HCT116 (cell line): ENCODE measurements around the gene GPRC5B. TPM values are rescaled to one million over a fixed set of nuclear protein-coding genes. Genes with fewer than 3 reads are reported as not detected.

Source experiments
- ATAC-seq: fragments of 200-7000 bp; cut with Tn5 transposase; 2 replicates; pipeline ENCODE4 v1.9.1; 2020; ENCODE audit warnings: mild to moderate bottlenecking, moderate library complexity
- BruUV-seq: library from RNA; stranded (reverse); fragments of 400-500 nt; replicated peaks from 2 replicates; lab custom pipeline; 2021; lab: Mats Ljungman, UMichigan
- CTCF ChIA-PET: fragments of 300-600 bp; sonication (Branson Sonifier 250); formaldehyde crosslinking; loops from one replicate; lab custom pipeline; 2021; ENCODE audit warnings: antibody characterized with exemption; lab: Charles Lee
- POLR2A ChIA-PET: fragments of 300-600, 350-600 bp; sonication (Branson Sonifier 250); formaldehyde crosslinking; loops from one replicate; lab custom pipeline; 2021; ENCODE audit warnings: antibody characterized with exemption; lab: Charles Lee
- RAD21 ChIA-PET, 2 experiments: fragments of 300-600 bp; sonication (Branson Sonifier 250); formaldehyde crosslinking; loops; one replicate each; lab custom pipeline; 2023; ENCODE audit warnings: low total read pairs in 2 of 2; ENCODE audit not compliant: uncharacterized antibody in 2 of 2, unreplicated experiment in 2 of 2, low non-redundant PET in 1 of 2; lab: Charles Lee
- DNase-seq: peaks from one replicate; pipeline ENCODE4 v3.0.0-alpha.2; 2010; ENCODE audit warnings: low read depth, low spot score
- H2AFZ ChIP-seq: fragments of 200-600 bp; shearing (Covaris generic), sonication (generic); 2 replicates; pipeline ENCODE4 v1.6.1; 2017; ENCODE audit warnings: low read depth, mixed run types, mixed read lengths, antibody characterized with exemption, low read length; ENCODE audit not compliant: poor library complexity, severe bottlenecking
- H3K27ac ChIP-seq: 2 replicates; pipeline ENCODE4 v1.5.1; 2012; ENCODE audit warnings: low read depth, low read length
- H3K27me3 ChIP-seq: fragments of 200-600 bp; sonication (generic); 2 replicates; pipeline ENCODE4 v1.6.1; 2016; ENCODE audit warnings: mixed run types, low read length, mixed read lengths; ENCODE audit not compliant: insufficient read depth
- H3K36me3 ChIP-seq, 2 experiments: fragments of 200-500 bp in 1 of 2; fragments of 200-600 bp in 1 of 2; sonication (Bioruptor generic) in 1 of 2; sonication (generic) in 1 of 2; 2 replicates each; pipeline versions ENCODE4 v1.5.1 to v1.6.1; 2014 to 2016; ENCODE audit warnings: low read length in 2 of 2, inconsistent platforms in 1 of 2, mixed read lengths in 1 of 2, mixed run types in 1 of 2; ENCODE audit not compliant: insufficient read depth in 2 of 2, control insufficient read depth in 1 of 2
- H3K4me1 ChIP-seq, 2 experiments: fragments of 200-600 bp in 1 of 2; sonication (generic) in 1 of 2; 2 replicates each; pipeline versions ENCODE4 v1.5.1 to v1.6.1; 2012 to 2017; ENCODE audit warnings: low read length in 2 of 2, inconsistent platforms in 1 of 2, mild to moderate bottlenecking in 1 of 2, mixed read lengths in 1 of 2, mixed run types in 1 of 2, moderate library complexity in 1 of 2; ENCODE audit not compliant: insufficient read depth in 2 of 2, control insufficient read depth in 1 of 2
- H3K4me2 ChIP-seq: fragments of 200-600 bp; sonication (generic); 2 replicates; pipeline ENCODE4 v1.6.1; 2017; ENCODE audit warnings: mixed run types, low read length, mixed read lengths
- H3K4me3 ChIP-seq, 2 experiments: fragments of 200-600 bp in 1 of 2; sonication (generic) in 1 of 2; replicated peaks in 1 of 2; 2 replicates each; pipeline ENCODE4 v1.5.1; 2011 to 2016; ENCODE audit warnings: low read length in 2 of 2, control low read depth in 1 of 2, low read depth in 1 of 2, mild to moderate bottlenecking in 1 of 2, mixed read lengths in 1 of 2, mixed run types in 1 of 2
- H3K79me2 ChIP-seq: fragments of 200-600 bp; sonication (generic); 2 replicates; pipeline ENCODE4 v1.6.1; 2017; ENCODE audit warnings: mild to moderate bottlenecking, mixed run types, low read length, moderate library complexity, mixed read lengths; ENCODE audit not compliant: insufficient read depth
- H3K9ac ChIP-seq: fragments of 200-600 bp; sonication (generic); 2 replicates; pipeline ENCODE4 v1.6.1; 2016; ENCODE audit warnings: low read length, mixed read lengths
- H3K9me2 ChIP-seq: fragments of 200-600 bp; sonication (generic), shearing (Covaris generic); 2 replicates; pipeline ENCODE4 v1.6.1; 2017; ENCODE audit warnings: mixed run types, mild to moderate bottlenecking, moderate library complexity; ENCODE audit not compliant: insufficient read depth
- H3K9me3 ChIP-seq, 2 experiments: fragments of 200-500 bp in 1 of 2; fragments of 200-600 bp in 1 of 2; sonication (Bioruptor generic) in 1 of 2; sonication (generic) in 1 of 2; 2 replicates each; pipeline ENCODE4 v1.6.1; 2014 to 2017; ENCODE audit warnings: low read length in 2 of 2, mixed read lengths in 2 of 2, inconsistent platforms in 1 of 2, low read depth in 1 of 2, mild to moderate bottlenecking in 1 of 2, mixed run types in 1 of 2, moderate library complexity in 1 of 2; ENCODE audit not compliant: control insufficient read depth in 1 of 2, insufficient read depth in 1 of 2
- H4K20me1 ChIP-seq: fragments of 200-600 bp; sonication (generic), shearing (Covaris generic); 2 replicates; pipeline ENCODE4 v1.6.1; 2017; ENCODE audit warnings: mixed run types, mild to moderate bottlenecking, moderate library complexity; ENCODE audit not compliant: insufficient read depth
- CTCF ChIP-seq, 3 experiments: fragments of 200-600 bp in 1 of 3; sonication (generic) in 1 of 3; IDR thresholded peaks in 2 of 3; conservative IDR thresholded peaks in 1 of 3; 2 replicates each; pipeline ENCODE4 v1.5.1; 2012 to 2017; ENCODE audit warnings: low read depth in 2 of 3, low read length in 2 of 3, antibody characterized with exemption in 1 of 3, borderline replicate concordance in 1 of 3, control low read depth in 1 of 3, mild to moderate bottlenecking in 1 of 3, mixed read lengths in 1 of 3, mixed run types in 1 of 3, moderate library complexity in 1 of 3; ENCODE audit not compliant: insufficient read depth in 1 of 3
- ELF1 ChIP-seq: IDR thresholded peaks from 2 replicates; pipeline ENCODE4 v1.6.1; 2012; ENCODE audit warnings: low read depth, borderline replicate concordance
- EZH2phosphoT487 ChIP-seq: fragments of 200-600 bp; IDR thresholded peaks from 2 replicates; pipeline ENCODE4 v1.6.1; 2018; ENCODE audit warnings: antibody characterized with exemption, borderline replicate concordance
- JUND ChIP-seq: IDR thresholded peaks from 2 replicates; pipeline ENCODE4 v1.6.1; 2012
- MAX ChIP-seq: IDR thresholded peaks from 2 replicates; pipeline ENCODE4 v1.6.1; 2012
- POLR2A ChIP-seq: IDR thresholded peaks from 2 replicates; pipeline ENCODE4 v1.7.0; 2011; ENCODE audit warnings: borderline replicate concordance; ENCODE audit not compliant: insufficient read depth, insufficient read length; ENCODE audit errors: extremely low read depth
- ZNF274 ChIP-seq: fragments of 200-500 bp; sonication (Bioruptor generic); IDR thresholded peaks from 2 replicates; pipeline ENCODE4 v1.6.1; 2014; ENCODE audit warnings: mild to moderate bottlenecking, low read depth, low read length, inconsistent platforms
- intact Hi-C: fragments of 100-400 bp; cut with micrococcal nuclease; formaldehyde crosslinking; loops from 2 replicates; pipeline ENCODE4 v1.10.0; 2022
- total RNA-seq: library from RNA; stranded (reverse); gene quantifications from one replicate; pipeline ENCODE4 v1.2.1, GENCODE V29; 2021; ENCODE audit not compliant: unreplicated experiment
- TF ChIP-seq, protein P1 (sequence below): IDR thresholded peaks from 2 replicates; pipeline ENCODE4 v1.6.1; 2011; ENCODE audit warnings: mild to moderate bottlenecking, low read length, moderate library complexity; ENCODE audit not compliant: insufficient replicate concordance; ENCODE audit errors: extremely low read depth

GPRC5B gene
- total RNA-seq, 1 experiment from 2014 or later = 7.2 TPM

DNA sequence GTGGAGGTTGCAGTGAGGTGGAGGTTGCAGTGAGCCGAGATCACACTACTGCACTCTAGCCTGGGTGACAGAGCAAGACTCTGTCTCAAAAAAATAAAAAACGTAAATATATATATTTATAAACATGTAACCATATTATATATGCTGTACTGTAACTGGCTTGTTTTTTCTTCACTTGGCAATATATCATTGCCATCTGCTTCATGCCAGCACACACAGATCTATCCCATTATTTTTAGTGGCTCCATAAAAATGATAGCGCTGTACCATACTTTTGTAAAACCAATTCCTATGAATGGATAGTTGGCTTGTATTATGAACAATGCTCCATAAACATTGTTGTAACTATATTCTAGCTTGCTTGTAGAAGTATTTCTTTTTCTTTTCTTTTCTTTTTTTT is 49.5 kb downstream of the GPRC5B start:
- Histone ChIP-seq H3K36me3 (no peaks in the 10 kb centered on the region), H3K4me1 (peaks cover 0 to 11% of the 10 kb centered on the region in 2 experiments; a peak in 1 of 4 replicates), H3K27ac (no peak overlapping the region), H3K9ac (no peak overlapping the region), H3K4me2 (no peak overlapping the region), H3K4me3 (no peak overlapping the region), H3K79me2 (no peaks in the 10 kb centered on the region), H3K9me3 (no peaks in the 10 kb centered on the region), H3K27me3 (no peaks in the 10 kb centered on the region), H2AFZ (no peak overlapping the region), H4K20me1 (no peaks in the 10 kb centered on the region; the same call in 1 of the 2 replicates), H3K9me2 (no peaks in the 10 kb centered on the region)
- CTCF ChIA-PET = no interaction called here
- intact Hi-C loops = no loop called here
- RAD21 ChIA-PET = no interaction called here
- no TSS peak for BruUV-seq
- DNase-seq (no peak), ATAC-seq (no peak)
- POLR2A ChIA-PET = no interaction called here
- TF ChIP-seq POLR2A (no peak), EZH2phosphoT487 (no peak), MAX (no peak), JUND (no peak), ZNF274 (no peak), CTCF (IDR thresholded peaks at IDR 0.05 in 2 of 3, conservative IDR thresholded peaks at IDR 0.05 in 1 of 3; ENCODE audit: borderline replicate concordance in 1 of 3, insufficient read depth in 1 of 3, low read depth in 2 of 3, low read length in 2 of 3) (no peak), ELF1 (no peak)
- TF ChIP-seq, protein P1, sequence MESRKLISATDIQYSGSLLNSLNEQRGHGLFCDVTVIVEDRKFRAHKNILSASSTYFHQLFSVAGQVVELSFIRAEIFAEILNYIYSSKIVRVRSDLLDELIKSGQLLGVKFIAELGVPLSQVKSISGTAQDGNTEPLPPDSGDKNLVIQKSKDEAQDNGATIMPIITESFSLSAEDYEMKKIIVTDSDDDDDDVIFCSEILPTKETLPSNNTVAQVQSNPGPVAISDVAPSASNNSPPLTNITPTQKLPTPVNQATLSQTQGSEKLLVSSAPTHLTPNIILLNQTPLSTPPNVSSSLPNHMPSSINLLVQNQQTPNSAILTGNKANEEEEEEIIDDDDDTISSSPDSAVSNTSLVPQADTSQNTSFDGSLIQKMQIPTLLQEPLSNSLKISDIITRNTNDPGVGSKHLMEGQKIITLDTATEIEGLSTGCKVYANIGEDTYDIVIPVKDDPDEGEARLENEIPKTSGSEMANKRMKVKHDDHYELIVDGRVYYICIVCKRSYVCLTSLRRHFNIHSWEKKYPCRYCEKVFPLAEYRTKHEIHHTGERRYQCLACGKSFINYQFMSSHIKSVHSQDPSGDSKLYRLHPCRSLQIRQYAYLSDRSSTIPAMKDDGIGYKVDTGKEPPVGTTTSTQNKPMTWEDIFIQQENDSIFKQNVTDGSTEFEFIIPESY = no peak
